ENCODE data around the gene MIPEP. TPM values are rescaled to one million over a fixed set of nuclear protein-coding genes. Genes with fewer than 3 reads are reported as not detected.
A peak's percentile ranks its signal among the peaks of the same experiment; 100 is the strongest.

Gene MIPEP
- polyA plus RNA-seq, 6 donors from 2014 or later: 5.1 to 27.3 (median 22.4) TPM

- DNase-seq (no peak), ATAC-seq (ENCODE audit: low read depth in 2 of 2) (no peak)
- Mint-ChIP-seq H3K9me3 (no peaks in the 10 kb centered on the region), H3K27me3 (peaks cover 5 to 26% (median 8%) of the 10 kb centered on the region in 3 donors), H3K36me3 (peaks cover 8 to 9% of the 10 kb centered on the region in 2 donors), H3K4me3 (no peak overlapping the region), H3K27ac (no peak overlapping the region), H3K4me1 (peaks cover 0 to 8% (median 8%) of the 10 kb centered on the region in 3 donors)
These were observed 98.5 kb downstream of the MIPEP start for GRCh38 chr13:23790577-23791170.

GRCh38 chr13:23789576-23790346, 99.4 kb downstream of the MIPEP start:
- ATAC-seq (ENCODE audit: low read depth in 2 of 2): no peak
- Mint-ChIP-seq H3K27me3 (peaks cover 5 to 35% (median 8%) of the 10 kb centered on the region in 3 donors), H3K36me3 (peaks cover 8 to 9% of the 10 kb centered on the region in 2 donors), H3K9me3 (peaks cover 0 to 2% (median 0%) of the 10 kb centered on the region in 7 donors), H3K27ac (no peak overlapping the region), H3K4me1 (peaks cover 0 to 8% (median 5%) of the 10 kb centered on the region in 3 donors), H3K4me3 (no peak overlapping the region)
- no peak for DNase-seq

GRCh38 chr13:23788459-23788858, 100.7 kb downstream of the MIPEP start:
- peaks cover under 1 to 3% (median 3%) of the 10 kb centered on the region in 3 donors for H3K4me1 Mint-ChIP-seq
- H3K4me3 Mint-ChIP-seq: no peak overlapping the region
- peaks cover under 1 to 30% (median 6%) of the 10 kb centered on the region in 3 donors for H3K27me3 Mint-ChIP-seq
- peaks cover 3% of the 10 kb centered on the region in 2 donors for H3K36me3 Mint-ChIP-seq
- ATAC-seq (ENCODE audit: low read depth in 2 of 2) (no peak), DNase-seq (no peak)
- no peak overlapping the region for H3K27ac Mint-ChIP-seq
- H3K9me3 Mint-ChIP-seq: peaks cover 0 to 12% (median 0%) of the 10 kb centered on the region in 7 donors

GRCh38 chr13:23787464-23787863, 101.7 kb downstream of the MIPEP start:
- peaks cover 2 to 32% (median 12%) of the 10 kb centered on the region in 3 donors for H3K27me3 Mint-ChIP-seq
- H3K4me3 Mint-ChIP-seq: no peak overlapping the region
- no peak overlapping the region for H3K27ac Mint-ChIP-seq
- no peak for DNase-seq
- H3K9me3 Mint-ChIP-seq: peaks cover 0 to 14% (median 0%) of the 10 kb centered on the region in 7 donors
- no peak for ATAC-seq (ENCODE audit: low read depth in 2 of 2)
- peaks cover 3 to 9% (median 5%) of the 10 kb centered on the region in 3 donors for H3K4me1 Mint-ChIP-seq
- H3K36me3 Mint-ChIP-seq: peaks cover 0 to 1% of the 10 kb centered on the region in 2 donors

GRCh38 chr13:23786607-23787006, 102.6 kb downstream of the MIPEP start:
- H3K4me1 Mint-ChIP-seq: peaks cover 3 to 14% (median 5%) of the 10 kb centered on the region in 3 donors
- peaks cover 0 to 14% (median 0%) of the 10 kb centered on the region in 7 donors for H3K9me3 Mint-ChIP-seq
- peaks cover 11 to 40% (median 21%) of the 10 kb centered on the region in 3 donors for H3K27me3 Mint-ChIP-seq
- H3K27ac Mint-ChIP-seq: no peak overlapping the region
- peaks cover 0 to 6% of the 10 kb centered on the region in 2 donors for H3K36me3 Mint-ChIP-seq
- DNase-seq (no peak), ATAC-seq (ENCODE audit: low read depth in 2 of 2) (no peak)
- no peak overlapping the region for H3K4me3 Mint-ChIP-seq

GRCh38 chr13:23778879-23779278, 110.3 kb downstream of the MIPEP start:
- Mint-ChIP-seq H3K36me3 (peaks cover 7 to 25% of the 10 kb centered on the region in 2 donors), H3K4me3 (no peak overlapping the region), H3K27ac (no peak overlapping the region), H3K27me3 (peaks cover 44 to 70% (median 51%) of the 10 kb centered on the region in 3 donors), H3K9me3 (peaks cover 0 to 21% (median 9%) of the 10 kb centered on the region in 7 donors), H3K4me1 (peaks cover 27 to 51% (median 39%) of the 10 kb centered on the region in 3 donors)
- DNase-seq (no peak), ATAC-seq (ENCODE audit: low read depth in 2 of 2) (no peak)

- Mint-ChIP-seq H3K36me3 (peaks cover 10 to 25% of the 10 kb centered on the region in 2 donors), H3K4me1 (peaks cover 27 to 44% (median 35%) of the 10 kb centered on the region in 3 donors), H3K9me3 (peaks cover 0 to 18% (median 9%) of the 10 kb centered on the region in 7 donors), H3K4me3 (peak overlapping the region in 1 of 8 donors; percentile 48), H3K27ac (no peak overlapping the region), H3K27me3 (peaks cover 43 to 71% (median 58%) of the 10 kb centered on the region in 3 donors)
- ATAC-seq (ENCODE audit: low read depth in 2 of 2) (no peak), DNase-seq (no peak)
These were observed 111.1 kb downstream of the MIPEP start for GRCh38 chr13:23778002-23778652.

GRCh38 chr13:23777575-23777870, 111.7 kb downstream of the MIPEP start:
- peaks cover 0 to 18% (median 9%) of the 10 kb centered on the region in 7 donors for H3K9me3 Mint-ChIP-seq
- peaks cover 10 to 24% of the 10 kb centered on the region in 2 donors for H3K36me3 Mint-ChIP-seq
- peak overlapping the region in 6 of 8 donors; percentile 2 to 65 (median 38) for H3K4me3 Mint-ChIP-seq
- peaks cover 49 to 73% (median 63%) of the 10 kb centered on the region in 3 donors for H3K27me3 Mint-ChIP-seq
- no peak for DNase-seq
- H3K27ac Mint-ChIP-seq: no peak overlapping the region
- peak; percentile 19 to 27 for ATAC-seq (ENCODE audit: low read depth in 2 of 2)
- peaks cover 27 to 42% (median 34%) of the 10 kb centered on the region in 3 donors for H3K4me1 Mint-ChIP-seq

GRCh38 chr13:23776698-23777574, 112.3 kb downstream of the MIPEP start:
- Mint-ChIP-seq H3K9me3 (peaks cover 0 to 18% (median 9%) of the 10 kb centered on the region in 7 donors), H3K4me3 (peak overlapping the region in 6 of 8 donors; percentile 2 to 65 (median 36)), H3K27me3 (peaks cover 45 to 69% (median 57%) of the 10 kb centered on the region in 3 donors), H3K27ac (peak overlapping the region in 2 of 6 donors; percentile 1 to 13), H3K36me3 (peaks cover 10 to 19% of the 10 kb centered on the region in 2 donors), H3K4me1 (peaks cover 27 to 37% (median 34%) of the 10 kb centered on the region in 3 donors)
- ATAC-seq (ENCODE audit: low read depth in 2 of 2): peak; percentile 99
- DNase-seq: peak; percentile 60

- DNase-seq (no peak), ATAC-seq (ENCODE audit: low read depth in 2 of 2) (no peak)
- H3K4me3 Mint-ChIP-seq: no peak overlapping the region
- H3K9me3 Mint-ChIP-seq: no peaks in the 10 kb centered on the region
- H3K4me1 Mint-ChIP-seq: peaks cover 21 to 42% (median 31%) of the 10 kb centered on the region in 3 donors
- H3K36me3 Mint-ChIP-seq: peaks cover 11 to 14% of the 10 kb centered on the region in 2 donors
- H3K27me3 Mint-ChIP-seq: peaks cover 57 to 78% (median 70%) of the 10 kb centered on the region in 3 donors
- H3K27ac Mint-ChIP-seq: no peak overlapping the region
These were observed 116.5 kb downstream of the MIPEP start for GRCh38 chr13:23772717-23773116.

GRCh38 chr13:23771956-23772355, 117.2 kb downstream of the MIPEP start:
- Mint-ChIP-seq H3K27me3 (peaks cover 57 to 81% (median 65%) of the 10 kb centered on the region in 3 donors), H3K36me3 (peaks cover 11 to 15% of the 10 kb centered on the region in 2 donors), H3K27ac (no peak overlapping the region), H3K4me3 (peak overlapping the region in 1 of 8 donors; percentile 42), H3K9me3 (no peaks in the 10 kb centered on the region), H3K4me1 (peaks cover 18 to 39% (median 24%) of the 10 kb centered on the region in 3 donors)
- no peak for DNase-seq
- no peak for ATAC-seq (ENCODE audit: low read depth in 2 of 2)

- peak overlapping the region in 1 of 8 donors; percentile 42 for H3K4me3 Mint-ChIP-seq
- ATAC-seq (ENCODE audit: low read depth in 2 of 2) (peak in 1 of 2 donors; percentile 58), DNase-seq (no peak)
- peaks cover 16 to 39% (median 24%) of the 10 kb centered on the region in 3 donors for H3K4me1 Mint-ChIP-seq
- peaks cover 11 to 15% of the 10 kb centered on the region in 2 donors for H3K36me3 Mint-ChIP-seq
- no peaks in the 10 kb centered on the region for H3K9me3 Mint-ChIP-seq
- no peak overlapping the region for H3K27ac Mint-ChIP-seq
- H3K27me3 Mint-ChIP-seq: peaks cover 60 to 84% (median 66%) of the 10 kb centered on the region in 3 donors
These were observed 117.6 kb downstream of the MIPEP start for GRCh38 chr13:23771552-23771951.
